Measurements from ENCODE around the gene PIK3CA.
"Not testable (repeated sequence)": the region's sequence is repeated elsewhere in the genome, so short reads cannot be mapped to it uniquely, and the experiment has no call there.

The PIK3CA gene

DNA sequence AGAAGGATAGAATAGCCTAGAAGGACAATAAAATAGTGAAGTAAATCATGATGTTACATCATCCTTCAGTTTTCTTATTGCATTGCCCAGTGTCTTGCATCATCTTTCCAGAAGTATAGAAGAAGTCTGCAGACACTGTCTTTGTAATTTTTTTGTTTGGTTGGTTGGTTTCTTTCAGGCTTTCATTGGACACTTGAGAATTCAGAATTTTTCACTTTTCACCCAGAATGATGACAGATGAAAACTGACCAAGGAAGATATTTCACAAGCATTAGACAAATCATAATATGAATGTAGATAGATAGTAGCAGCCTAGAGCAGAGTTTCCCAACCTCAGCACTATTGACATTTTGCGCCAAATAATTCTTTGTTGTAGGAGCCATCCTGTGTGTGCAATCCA is 67.4 kb downstream of the PIK3CA start:
- DNase-seq, result not testable (repeated sequence)

DNA sequence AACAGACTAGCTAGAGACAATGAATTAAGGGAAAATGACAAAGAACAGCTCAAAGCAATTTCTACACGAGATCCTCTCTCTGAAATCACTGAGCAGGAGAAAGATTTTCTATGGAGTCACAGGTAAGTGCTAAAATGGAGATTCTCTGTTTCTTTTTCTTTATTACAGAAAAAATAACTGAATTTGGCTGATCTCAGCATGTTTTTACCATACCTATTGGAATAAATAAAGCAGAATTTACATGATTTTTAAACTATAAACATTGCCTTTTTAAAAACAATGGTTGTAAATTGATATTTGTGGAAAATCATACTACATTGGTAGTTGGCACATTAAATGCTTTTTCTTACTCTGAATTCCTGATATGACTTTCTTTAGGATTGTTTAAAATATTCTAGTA is 70.1 kb downstream of the PIK3CA start:
- not testable (repeated sequence) for DNase-seq

DNA sequence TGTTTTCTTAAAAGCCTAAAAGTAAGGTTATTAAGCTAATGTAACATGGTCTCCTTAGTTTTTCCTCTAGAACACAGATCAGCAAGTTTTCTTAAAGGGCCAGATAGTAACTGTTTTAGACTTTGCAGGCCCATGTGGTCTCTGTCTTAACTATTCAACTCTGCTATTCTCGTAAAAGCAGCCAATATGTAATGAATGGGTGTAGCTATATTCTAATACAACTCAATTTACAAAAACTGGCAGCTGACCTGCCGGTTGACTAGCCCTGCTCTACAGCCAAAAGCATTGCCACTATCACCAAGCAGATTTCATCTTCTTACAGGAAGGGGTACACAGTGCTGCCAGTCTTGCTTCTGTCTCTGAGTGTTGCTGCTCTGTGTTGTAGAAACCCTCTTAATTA is 75.4 kb downstream of the PIK3CA start:
- no peak for DNase-seq

DNA sequence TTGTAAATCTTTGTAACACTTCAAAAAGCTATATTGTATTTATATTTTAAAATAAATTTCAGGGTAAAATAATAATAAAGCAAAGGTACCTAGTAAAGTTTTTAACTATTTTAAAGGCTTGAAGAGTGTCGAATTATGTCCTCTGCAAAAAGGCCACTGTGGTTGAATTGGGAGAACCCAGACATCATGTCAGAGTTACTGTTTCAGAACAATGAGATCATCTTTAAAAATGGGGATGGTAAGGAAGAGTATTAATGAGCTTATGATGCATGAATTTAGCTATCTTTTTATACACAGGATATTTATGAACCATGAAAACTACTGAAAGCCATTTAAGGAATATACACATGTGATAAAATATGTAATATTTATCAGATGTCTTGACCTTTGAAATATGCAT is 76.4 kb downstream of the PIK3CA start:
- DNase-seq, result no peak

DNA sequence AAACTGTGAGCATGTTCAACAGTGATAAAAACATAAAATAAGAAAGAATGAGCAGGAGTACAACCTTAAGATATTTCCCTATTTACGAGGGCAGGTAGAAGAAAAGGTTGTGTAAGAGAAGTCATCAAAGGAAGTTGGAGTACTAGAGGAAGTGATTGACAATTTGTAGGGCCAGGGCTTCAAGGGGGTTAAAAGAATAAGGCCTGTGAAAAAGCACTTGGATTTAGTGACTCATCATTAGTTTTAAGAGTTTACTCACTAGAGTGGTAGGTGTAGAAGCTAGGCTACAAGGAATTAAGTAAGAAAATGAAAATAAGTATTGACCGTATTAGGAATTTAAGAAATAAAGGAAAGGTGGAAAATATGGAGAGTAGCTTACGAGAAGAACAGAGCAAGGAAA is 79.2 kb downstream of the PIK3CA start:
- DNase-seq, result no peak

DNA sequence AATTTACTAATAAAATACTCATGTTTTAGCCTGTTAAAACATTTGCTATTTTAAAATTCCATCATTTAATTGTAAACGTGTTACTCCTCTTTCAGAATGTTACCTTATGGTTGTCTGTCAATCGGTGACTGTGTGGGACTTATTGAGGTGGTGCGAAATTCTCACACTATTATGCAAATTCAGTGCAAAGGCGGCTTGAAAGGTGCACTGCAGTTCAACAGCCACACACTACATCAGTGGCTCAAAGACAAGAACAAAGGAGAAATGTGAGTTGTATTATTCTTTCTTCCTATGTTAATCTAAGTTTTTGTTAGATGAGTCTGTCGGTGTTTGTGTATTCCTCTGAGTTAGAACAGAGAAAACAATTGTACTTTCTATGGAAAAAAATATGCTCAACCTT is 81.0 kb downstream of the PIK3CA start:
- no peak for DNase-seq

DNA sequence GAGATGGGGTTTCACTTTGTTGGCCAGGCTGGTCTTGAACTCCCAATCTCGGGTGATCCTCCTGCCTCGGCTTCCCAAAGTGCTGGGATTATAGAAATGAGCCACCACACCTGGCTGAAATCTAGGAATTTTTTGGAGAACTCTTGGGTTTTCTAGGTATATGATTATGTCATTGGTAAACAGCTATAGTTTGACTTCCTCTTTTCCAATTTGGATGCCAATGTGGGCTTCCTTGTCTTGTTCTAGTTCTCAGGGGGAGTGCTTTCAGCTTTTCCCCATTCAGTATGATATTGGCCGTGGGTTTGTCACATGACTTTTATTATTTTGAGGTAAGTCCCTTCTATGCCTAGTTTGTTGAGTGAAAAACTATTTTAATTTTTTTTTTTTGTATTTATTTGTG is 84.9 kb downstream of the PIK3CA start:
- no peak for DNase-seq

DNA sequence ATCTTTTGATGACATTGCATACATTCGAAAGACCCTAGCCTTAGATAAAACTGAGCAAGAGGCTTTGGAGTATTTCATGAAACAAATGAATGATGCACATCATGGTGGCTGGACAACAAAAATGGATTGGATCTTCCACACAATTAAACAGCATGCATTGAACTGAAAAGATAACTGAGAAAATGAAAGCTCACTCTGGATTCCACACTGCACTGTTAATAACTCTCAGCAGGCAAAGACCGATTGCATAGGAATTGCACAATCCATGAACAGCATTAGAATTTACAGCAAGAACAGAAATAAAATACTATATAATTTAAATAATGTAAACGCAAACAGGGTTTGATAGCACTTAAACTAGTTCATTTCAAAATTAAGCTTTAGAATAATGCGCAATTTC is 86.0 kb downstream of the PIK3CA start:
- DNase-seq, result no peak

DNA sequence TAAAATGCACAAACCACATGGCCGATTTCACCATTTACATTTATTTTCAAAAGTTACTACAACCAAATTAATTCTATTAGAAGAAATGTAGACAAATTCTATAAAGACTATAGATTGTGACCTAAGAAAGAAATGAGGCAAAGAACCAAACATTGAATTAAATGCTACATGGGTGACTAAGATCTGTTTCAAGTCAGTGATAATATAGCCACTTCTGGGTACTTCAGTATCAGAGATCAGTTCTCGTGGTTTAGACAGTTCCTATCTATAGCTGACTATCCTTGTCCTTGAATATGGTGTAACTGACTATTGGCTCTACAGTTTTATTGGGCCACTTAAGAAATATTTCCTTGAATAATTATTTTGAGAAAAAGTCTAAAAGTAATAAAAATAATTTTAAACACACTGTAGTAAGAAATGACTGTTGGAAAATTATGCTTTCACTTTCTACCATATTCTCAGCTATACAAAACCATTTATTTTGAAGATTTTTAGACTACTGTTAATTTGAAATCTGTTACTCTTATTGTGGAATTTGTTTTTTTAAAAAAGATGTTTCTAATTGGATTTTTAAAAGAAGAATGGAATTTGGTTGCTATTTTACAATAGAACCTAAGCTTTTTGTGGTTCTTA is 88.6 kb downstream of the PIK3CA start:
- no peak for DNase-seq

DNA sequence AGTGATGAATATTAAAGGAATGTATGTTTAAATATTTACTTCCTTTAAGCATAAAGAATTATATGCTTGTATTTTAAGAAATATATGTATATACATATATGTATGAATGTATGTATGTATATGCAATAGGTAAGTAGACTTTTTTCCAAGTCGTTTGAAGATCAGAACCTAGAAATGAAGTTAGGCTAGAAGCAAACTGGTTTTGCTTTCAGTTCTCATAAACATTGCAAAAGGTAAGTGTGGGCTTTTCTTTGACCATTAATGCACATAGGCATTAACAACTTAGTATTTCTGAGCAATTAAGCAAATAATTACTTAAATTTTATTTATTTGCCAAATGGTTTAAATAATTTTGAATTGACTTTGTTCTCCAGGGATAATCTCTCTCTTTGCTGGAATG is 92.1 kb downstream of the PIK3CA start:
- not testable (repeated sequence) for DNase-seq

DNA sequence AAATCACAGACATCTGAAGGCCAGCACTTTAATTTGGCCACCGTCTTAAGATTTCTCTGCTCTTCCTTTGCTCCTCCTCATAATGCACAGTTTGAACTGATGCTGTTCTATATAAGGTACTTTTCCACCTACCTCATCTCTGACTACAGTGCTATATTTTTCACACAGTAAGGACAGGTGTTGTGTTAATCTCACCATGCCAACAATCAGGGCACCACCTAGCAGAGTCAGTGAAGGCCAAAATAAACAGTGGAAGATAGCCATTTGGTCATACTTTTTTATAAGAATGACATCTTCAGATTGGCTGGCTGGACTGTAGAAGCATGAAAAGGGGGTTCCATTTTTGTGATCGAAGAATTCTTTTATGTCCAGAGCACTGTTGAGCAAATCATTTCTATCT is 94.7 kb downstream of the PIK3CA start:
- not testable (repeated sequence) for DNase-seq

DNA sequence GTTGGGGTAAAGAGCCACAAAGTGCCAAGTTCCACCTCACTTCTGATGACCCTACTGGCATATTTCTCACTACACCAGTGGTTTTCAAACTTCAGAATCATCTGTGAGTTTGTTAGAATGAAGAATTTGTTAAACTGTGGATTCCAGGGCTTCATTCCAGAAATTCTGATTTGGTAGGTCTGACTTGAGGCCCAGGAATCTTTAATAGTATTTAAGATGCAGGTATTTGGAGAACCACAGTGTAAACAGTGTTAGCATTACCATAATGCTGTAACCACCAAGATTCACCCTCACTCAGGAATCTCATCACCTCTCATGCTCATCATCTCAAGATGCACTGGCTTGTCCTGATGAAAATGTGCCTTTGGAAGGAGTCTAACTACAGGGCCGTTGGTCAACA is 96.7 kb downstream of the PIK3CA start:
- DNase-seq, result no peak

DNA sequence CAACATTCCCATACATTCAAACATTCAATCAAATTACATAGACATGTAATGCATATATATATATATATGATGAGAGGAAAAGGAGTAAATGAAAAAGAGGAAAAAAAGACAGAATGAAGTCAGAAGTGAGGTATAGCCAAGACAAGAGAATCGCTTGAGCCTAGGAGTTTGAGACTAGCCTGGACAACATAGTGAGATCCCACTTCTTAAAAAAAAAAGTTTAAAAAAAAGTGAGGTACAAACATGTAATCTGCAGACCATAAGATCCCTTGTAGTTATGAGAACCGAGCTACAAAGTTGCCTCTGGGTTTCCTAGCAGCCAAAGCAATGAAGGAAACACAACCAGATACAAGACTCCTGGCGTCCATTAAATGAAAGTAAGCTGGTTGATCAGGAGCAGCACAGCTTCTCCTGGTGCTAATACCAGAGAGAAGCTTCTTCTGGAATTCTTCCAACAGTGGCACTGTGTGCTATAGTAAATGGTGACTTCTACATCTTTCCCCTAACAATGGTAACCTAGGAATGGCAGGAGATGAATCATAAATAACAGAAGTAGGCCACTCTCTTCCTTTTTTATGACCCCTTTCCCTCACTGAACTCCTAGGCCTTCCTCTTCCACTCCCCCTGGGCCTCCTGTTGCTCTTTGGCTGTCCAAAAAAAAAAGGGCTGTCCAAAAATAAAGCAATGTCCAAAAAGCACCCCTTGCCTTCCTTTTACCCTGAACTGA is 99.3 kb downstream of the PIK3CA start:
- DNase-seq, result no peak

DNA sequence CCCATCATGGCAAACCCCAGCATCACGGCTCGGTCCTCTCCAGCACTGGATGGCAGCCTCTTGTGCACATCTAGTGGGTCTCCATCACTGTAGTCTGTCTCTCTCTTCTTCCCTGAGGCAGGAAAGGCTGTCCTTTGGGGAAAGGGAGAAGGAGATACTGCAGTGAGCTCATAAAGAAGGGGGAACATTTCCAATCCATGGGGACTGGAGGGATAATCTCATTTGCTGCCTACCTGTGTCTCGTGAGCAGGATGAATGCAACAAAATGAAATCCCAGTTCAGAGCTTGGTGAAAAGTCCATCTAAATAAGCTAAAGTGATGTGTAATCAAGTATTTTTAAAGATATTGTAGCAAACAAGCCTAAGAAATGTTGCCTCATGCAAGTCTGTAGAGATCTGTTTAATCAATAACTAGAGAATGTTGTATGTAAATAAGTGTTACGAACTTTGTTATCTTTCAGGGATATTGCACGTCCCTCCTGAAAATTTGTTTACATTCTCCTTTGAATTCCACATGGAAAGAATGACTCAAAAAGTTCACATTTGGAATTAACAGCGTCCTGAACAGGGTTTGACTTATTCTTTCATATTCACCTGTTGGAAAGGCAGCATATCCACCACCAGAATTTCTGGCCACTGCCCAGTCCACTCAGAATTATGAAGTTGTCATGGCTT is 102.8 kb downstream of the PIK3CA start, which contains the start of gene KCNMB3:
KCNMB3 (minus strand) TSS at position 312 of the 674 bp plus-strand sequence; CDS start at position 188, 124 bp downstream.
- DNase-seq, result no peak

DNA sequence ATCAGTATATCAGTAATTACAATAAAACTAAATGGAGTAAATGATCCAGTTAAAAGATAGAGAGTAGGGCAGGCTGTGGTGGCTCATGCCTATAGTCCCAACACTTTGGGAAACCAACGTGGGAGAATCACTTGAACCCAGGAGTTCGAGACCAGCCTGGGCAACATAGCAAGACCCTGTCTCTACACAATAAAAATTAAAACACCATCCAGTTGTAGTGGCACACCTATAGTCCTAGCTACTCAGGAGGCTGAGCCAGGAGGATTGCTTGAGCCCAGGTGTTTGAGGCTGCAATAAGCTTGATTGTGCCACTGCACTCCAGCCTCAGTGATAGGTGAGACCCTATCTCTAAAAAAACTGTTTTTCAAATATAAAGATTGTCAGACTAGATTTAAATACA is 108.7 kb downstream of the PIK3CA start:
- no peak for DNase-seq

DNA sequence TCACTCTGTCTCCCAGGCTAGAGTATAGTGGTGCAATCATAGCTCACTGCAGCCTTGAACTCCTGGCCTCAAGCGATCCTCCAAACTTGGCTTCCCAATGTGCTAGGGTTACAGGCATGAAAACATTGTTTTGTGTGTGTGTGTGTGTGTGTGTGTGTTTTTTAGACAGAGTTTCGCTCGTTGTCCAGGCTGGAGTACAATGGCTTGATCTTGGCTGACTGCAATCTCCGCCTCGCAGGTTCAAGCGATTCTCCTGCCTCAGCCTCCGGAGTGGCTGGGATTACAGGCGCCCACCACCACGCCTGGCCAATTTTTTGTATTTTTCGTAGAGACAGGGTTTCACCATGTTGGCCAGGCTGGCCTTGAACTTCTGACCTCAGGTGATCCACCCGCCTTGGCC is 109.6 kb downstream of the PIK3CA start:
- not testable (repeated sequence) for DNase-seq

DNA sequence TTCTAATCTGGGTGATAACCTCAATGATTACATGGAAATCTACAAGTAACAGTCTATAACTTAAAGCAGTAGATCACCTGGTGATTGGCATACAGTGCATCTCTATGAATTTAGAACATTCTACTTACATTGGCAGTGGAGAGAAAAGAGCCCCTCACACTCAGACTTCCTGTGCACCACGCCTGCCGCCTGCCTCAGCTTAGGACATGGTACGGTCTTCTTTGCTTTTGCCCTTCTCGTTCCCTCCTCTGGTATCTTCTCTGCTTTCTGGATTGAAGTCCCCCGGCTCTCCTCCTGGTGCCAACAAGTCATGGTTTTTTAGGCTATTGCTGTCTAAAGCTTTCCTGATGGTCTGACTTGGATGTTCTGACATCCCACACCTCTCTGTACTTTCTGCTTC is 110.7 kb downstream of the PIK3CA start:
- DNase-seq, result no peak

DNA sequence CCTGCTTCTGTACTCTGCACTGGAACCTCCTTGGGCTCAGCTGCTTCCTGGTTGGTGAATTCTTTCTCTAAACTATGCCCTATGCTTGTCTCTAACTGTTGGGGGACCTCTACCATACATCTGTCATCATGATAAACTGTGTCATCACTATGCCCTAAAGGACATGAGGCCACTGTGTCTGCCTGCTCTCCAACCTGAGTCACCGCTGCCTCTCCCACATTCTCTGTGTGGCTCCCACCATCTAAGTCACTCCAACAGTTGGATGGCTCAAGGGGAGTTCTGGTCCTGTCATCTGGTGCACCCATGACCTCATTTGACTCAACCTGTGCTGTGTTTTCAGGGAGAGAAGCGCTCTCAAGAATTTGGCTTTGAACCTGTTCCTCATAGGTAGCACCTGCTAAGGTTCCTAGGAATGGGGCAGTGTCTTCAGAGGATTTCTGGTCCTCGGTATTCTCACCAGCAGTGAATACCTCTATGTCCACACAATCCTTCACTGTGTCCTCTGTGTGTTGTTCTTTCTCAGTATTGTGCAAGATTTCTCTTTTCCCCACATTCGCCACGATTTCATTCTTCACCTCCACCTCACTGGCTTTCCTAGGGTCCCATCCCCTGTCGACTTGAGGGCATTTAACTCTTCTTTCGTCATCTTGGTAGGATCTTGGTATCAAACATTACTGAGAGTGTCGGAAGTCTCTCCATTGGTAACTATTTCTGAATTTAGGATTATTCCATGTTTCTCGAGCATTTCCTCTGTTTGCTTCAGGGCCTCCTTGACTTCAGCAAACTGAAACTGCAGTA is 112.0 kb downstream of the PIK3CA start:
- DNase-seq, result not testable (repeated sequence)

DNA sequence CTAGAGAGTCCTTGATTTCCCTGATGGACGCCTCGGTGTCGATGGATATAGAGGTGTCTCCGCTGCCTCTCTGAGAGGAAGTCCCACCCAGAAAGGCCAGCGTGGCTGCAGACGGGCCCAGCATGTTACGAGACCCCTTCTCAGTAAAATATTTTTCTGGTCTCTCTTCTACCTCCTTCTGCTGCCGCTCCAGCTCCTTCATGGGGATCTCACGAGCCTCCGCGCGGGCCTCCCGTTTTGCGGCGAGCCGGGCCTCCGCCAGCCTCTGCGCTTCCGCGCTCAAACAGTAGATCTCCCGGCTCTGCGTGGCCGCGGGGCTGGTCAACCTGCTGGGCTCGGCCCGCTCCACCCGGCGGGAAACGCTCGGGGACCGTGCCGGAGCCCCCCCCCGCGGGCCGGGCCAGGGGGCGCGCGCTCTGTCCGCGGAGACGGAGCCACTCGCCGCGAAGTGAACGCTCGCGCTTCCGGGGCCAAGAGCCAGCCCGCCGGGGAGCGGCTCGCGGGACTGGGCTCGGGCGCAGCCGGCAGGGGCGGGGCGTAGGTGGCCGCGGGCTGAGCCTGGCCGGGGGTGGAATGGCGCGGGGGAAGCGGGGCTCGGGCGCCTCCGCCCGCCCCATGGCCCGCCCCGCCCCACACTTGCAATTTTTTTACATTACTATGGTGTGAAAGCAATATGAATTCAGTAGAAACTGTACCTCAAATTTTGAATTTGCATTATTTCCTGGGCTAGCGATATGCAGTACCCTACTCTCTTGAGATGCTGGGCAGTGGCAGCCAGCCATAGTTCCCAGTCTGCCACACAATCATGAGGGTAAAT is 113.0 kb downstream of the PIK3CA start:
- DNase-seq, result peak; percentile 80

DNA sequence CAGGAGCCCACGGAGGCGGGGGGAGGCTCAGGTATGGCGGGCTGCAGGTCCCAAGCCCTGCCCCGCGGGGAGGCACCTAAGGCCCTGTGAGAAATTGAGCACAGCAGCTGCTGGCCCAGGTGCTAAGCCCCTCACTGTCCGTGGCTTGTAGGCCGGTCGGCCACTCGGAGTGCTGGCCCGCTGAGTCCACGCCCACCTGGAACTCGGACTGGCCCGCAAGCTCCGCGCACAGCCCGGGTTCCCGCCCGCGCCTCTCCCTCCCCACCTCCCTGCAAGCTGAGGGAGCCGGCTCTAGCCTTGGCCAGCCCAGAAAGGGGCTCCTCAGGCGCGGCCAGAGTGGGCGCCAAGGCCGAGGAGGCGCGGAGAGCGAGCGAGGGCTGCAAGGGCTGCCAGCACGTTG is 115.0 kb downstream of the PIK3CA start:
- no peak for DNase-seq

DNA sequence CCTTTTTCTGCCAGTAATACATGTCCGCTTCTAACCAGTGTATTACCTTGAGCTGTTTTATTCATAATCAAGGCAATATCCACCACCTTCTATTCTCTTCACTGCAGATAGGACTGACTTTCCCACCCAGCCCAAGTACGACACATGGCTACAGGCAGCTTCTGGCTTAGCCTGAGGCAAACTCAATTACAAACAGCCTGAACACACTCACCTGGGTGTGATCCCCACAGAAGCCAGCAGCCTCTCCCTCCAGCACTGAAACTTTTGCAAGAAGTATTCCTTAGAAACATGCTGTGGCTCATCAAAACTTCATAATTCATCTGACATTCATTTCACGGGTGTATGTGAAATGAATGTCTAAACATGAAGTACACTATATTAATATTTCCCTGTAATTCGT is 116.3 kb downstream of the PIK3CA start:
- DNase-seq, result no peak

DNA sequence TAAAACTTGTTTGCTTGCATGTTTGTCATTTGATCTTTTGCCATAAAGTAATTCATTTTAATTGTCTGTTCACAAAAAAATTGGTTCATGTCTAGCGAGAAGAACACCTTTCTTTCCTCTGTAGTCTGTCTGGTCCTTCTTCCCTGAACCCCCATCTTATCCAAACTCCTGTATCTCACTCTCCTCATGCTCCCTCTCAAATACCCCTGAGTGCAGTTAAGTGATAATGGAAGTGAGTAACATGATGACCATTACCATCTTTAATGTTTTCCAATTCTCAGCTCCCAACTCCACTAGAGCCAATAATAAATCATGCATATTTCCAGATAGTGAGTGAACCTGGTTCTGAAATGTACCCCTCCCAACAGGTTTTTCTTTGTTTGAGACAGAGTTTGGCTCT is 116.9 kb downstream of the PIK3CA start:
- DNase-seq, result no peak
